CD4-positive, alpha-beta T cell (primary cell): ENCODE data around the gene ZNF500. TPM values are rescaled to one million over a fixed set of nuclear protein-coding genes. Genes with fewer than 3 reads are reported as not detected.

Experiments used
- ATAC-seq: fragments of 200-7000 bp; cut with Tn5 transposase; one replicate; pipeline ENCODE4 v1.10.0; 2022; ENCODE audit warnings: mild to moderate bottlenecking; ENCODE audit not compliant: poor library complexity
- CTCF ChIA-PET: fragments of 350-600 bp; sonication (Branson Sonifier 250); formaldehyde crosslinking; loops from one replicate; lab custom pipeline; 2021; ENCODE audit warnings: antibody characterized with exemption, inconsistent platforms; lab: Charles Lee
- POLR2A ChIA-PET: fragments of 350-600 bp; sonication (Branson Sonifier 250); formaldehyde crosslinking; loops from one replicate; lab custom pipeline; 2021; ENCODE audit warnings: antibody characterized with exemption, inconsistent platforms; lab: Charles Lee
- DNase-seq, 14 experiments: peaks; one replicate each; pipeline ENCODE4 v3.0.0-alpha.2; 2013 to 2020; ENCODE audit warnings: mixed read lengths in 2 of 14
- H3K27ac ChIP-seq, 2 donors: one replicate each; pipeline versions ENCODE4 v1.5.1 to v1.7.0; 2013; ENCODE audit warnings: low read length in 2 of 2, low read depth in 1 of 2, mild to moderate bottlenecking in 1 of 2
- H3K27me3 ChIP-seq, 2 experiments: 1 replicate in 1 of 2; 2 replicates in 1 of 2; pipeline versions ENCODE4 v1.6.1 to v1.7.0; 2013; ENCODE audit warnings: low read length in 2 of 2, control low read depth in 1 of 2, mild to moderate bottlenecking in 1 of 2, moderate library complexity in 1 of 2; ENCODE audit not compliant: insufficient read depth in 2 of 2, control insufficient read depth in 1 of 2
- H3K36me3 ChIP-seq: one replicate; pipeline ENCODE4 v1.6.1; 2013; ENCODE audit warnings: low read length, control low read depth; ENCODE audit not compliant: insufficient read depth
- H3K4me1 ChIP-seq: one replicate; pipeline ENCODE4 v1.6.1; 2013; ENCODE audit warnings: low read length, control low read depth; ENCODE audit not compliant: insufficient read depth
- H3K4me3 ChIP-seq: one replicate; pipeline ENCODE4 v1.5.1; 2013; ENCODE audit warnings: mild to moderate bottlenecking, low read length, moderate library complexity
- H3K9me3 ChIP-seq, 2 experiments: 1 replicate in 1 of 2; 2 replicates in 1 of 2; pipeline versions ENCODE4 v1.6.1 to v1.7.0; 2013; ENCODE audit warnings: low read length in 2 of 2, mild to moderate bottlenecking in 2 of 2, control low read depth in 1 of 2, moderate library complexity in 1 of 2; ENCODE audit not compliant: control insufficient read depth in 1 of 2, insufficient read depth in 1 of 2
- H3K27ac Mint-ChIP-seq: one replicate; pipeline ENCODE4 v1.8.0; 2020; ENCODE audit warnings: mixed read lengths
- H3K27me3 Mint-ChIP-seq: one replicate; pipeline ENCODE4 v1.8.0; 2021; ENCODE audit warnings: mixed read lengths
- H3K36me3 Mint-ChIP-seq: one replicate; pipeline ENCODE4 v1.8.0; 2021; ENCODE audit warnings: low read depth, mixed read lengths
- H3K4me1 Mint-ChIP-seq: one replicate; pipeline ENCODE4 v1.8.0; 2021; ENCODE audit warnings: low read depth, mixed read lengths
- H3K4me3 Mint-ChIP-seq: one replicate; pipeline ENCODE4 v1.8.0; 2020; ENCODE audit warnings: mild to moderate bottlenecking, mixed read lengths
- H3K9me3 Mint-ChIP-seq: one replicate; pipeline ENCODE4 v1.8.0; 2020; ENCODE audit warnings: mixed read lengths
- intact Hi-C, 2 experiments: fragments of 100-400 bp; cut with DNase I in 1 of 2; cut with micrococcal nuclease in 1 of 2; formaldehyde crosslinking; loops; one replicate each; pipeline versions ENCODE4 v1.15.1 to v1.9.0; 2023 to 2025; cut with DNase I, micrococcal nuclease
- total RNA-seq, 174 experiments: library from RNA in 2 of 174; stranded (reverse) in 2 of 174; gene quantifications; one replicate each; pipeline ENCODE4 v1.2.3 and lab custom pipeline; 2021 to 2026
- TF ChIP-seq, protein P1 (sequence below): fragments of 200-600 bp; IDR thresholded peaks from one replicate; pipeline ENCODE4 v1.8.0; 2022; ENCODE audit warnings: antibody characterized with exemption, mild to moderate bottlenecking

The ZNF500 gene
- total RNA-seq, 2 experiments from 2014 or later: 11.8 to 12.4 TPM

DNA sequence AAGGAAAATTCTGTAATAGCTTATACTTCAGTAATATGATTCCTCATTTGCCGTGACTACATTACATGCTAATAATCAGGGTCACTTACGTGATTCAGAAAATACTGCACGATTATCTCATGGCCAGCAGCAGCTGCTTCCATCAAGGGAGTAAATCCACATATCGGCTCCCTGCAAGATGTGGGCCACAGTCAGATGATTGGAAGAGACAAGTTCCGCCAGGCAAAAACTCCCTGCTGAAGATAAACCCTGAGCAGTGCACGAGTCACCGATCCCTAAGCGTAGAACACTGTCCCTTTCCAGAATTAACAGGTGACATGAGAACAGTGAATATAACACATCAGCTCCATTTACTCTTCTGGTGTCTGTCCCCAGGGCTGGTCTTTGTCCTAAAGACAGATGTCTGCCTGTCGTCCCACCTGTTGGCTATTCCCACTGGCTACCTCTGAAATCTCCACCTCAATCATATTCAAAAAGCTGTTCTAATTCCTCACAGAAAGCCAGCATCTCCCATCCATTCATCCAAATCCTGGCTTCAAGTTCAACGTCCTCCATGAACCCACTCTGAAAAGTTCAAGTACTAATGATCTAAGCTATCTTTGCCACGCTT lies 42.2 kb downstream of the ZNF500 start:
- no peaks in the 10 kb centered on the region for H3K27me3 ChIP-seq
- no peak overlapping the region for H3K4me3 ChIP-seq
- TF ChIP-seq, protein P1, sequence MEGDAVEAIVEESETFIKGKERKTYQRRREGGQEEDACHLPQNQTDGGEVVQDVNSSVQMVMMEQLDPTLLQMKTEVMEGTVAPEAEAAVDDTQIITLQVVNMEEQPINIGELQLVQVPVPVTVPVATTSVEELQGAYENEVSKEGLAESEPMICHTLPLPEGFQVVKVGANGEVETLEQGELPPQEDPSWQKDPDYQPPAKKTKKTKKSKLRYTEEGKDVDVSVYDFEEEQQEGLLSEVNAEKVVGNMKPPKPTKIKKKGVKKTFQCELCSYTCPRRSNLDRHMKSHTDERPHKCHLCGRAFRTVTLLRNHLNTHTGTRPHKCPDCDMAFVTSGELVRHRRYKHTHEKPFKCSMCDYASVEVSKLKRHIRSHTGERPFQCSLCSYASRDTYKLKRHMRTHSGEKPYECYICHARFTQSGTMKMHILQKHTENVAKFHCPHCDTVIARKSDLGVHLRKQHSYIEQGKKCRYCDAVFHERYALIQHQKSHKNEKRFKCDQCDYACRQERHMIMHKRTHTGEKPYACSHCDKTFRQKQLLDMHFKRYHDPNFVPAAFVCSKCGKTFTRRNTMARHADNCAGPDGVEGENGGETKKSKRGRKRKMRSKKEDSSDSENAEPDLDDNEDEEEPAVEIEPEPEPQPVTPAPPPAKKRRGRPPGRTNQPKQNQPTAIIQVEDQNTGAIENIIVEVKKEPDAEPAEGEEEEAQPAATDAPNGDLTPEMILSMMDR: no peak
- ChIA-PET CTCF (no interaction called here), POLR2A (interaction anchor here (1.2 kb wide), 1 partner anchor 9 kb away, joined by 3 read pairs; the partner anchor contains the start of genes ANKS3 and DNAAF8)
- no peaks in the 10 kb centered on the region for H3K27me3 Mint-ChIP-seq
- H3K27ac ChIP-seq: no peak overlapping the region
- no peaks in the 10 kb centered on the region for H3K9me3 Mint-ChIP-seq
- H3K27ac Mint-ChIP-seq: no peak overlapping the region
- no peaks in the 10 kb centered on the region for H3K9me3 ChIP-seq
- H3K36me3 Mint-ChIP-seq: peaks cover 50% of the 10 kb centered on the region
- no peak for ATAC-seq
- H3K4me1 ChIP-seq: no peaks in the 10 kb centered on the region
- H3K4me1 Mint-ChIP-seq: no peaks in the 10 kb centered on the region
- H3K36me3 ChIP-seq: peaks cover 47% of the 10 kb centered on the region
- no peak for DNase-seq
- intact Hi-C loops: no loop called here
- no peak overlapping the region for H3K4me3 Mint-ChIP-seq

DNA sequence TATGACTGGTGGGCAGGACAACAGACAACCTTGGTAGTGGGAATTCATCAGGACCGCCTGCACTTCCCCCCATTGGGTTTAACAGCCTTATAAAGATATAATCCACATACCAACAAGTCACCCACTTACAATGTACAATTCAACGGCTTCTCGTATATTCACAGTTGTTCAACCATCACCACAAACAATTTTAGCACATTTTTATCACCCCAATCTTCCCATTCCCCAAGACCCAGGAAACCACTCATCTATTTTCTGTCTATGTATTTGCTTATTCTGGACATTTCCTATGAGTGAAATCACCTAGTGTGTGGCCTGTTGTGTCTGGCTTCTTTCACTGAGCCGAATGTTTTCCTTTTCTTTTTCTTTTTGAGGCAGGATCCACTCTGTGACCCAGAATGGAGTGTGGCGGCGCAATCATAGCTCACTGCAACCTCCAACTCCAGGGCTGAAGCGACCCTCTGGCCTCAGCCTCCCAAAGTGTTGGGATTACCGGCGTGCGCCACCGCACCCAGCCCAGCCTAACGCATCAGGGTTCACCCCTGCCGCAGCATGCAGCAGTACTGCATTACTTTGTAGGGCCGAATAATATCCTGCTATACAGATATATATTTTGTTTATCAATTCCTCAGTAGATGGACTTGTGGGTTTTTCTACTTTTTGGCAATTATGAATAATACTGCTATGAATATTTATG lies 43.7 kb downstream of the ZNF500 start:
- Mint-ChIP-seq H3K4me1 (no peaks in the 10 kb centered on the region), H3K9me3 (no peaks in the 10 kb centered on the region), H3K27ac (no peak overlapping the region), H3K4me3 (no peak overlapping the region), H3K36me3 (peaks cover 48% of the 10 kb centered on the region), H3K27me3 (no peaks in the 10 kb centered on the region)
- DNase-seq: no peak
- Histone ChIP-seq H3K27ac (no peak overlapping the region), H3K4me1 (no peaks in the 10 kb centered on the region), H3K36me3 (peaks cover 34% of the 10 kb centered on the region), H3K4me3 (no peak overlapping the region), H3K27me3 (no peaks in the 10 kb centered on the region), H3K9me3 (no peaks in the 10 kb centered on the region)
- no peak for ATAC-seq
- TF ChIP-seq, protein P1: no peak
- ChIA-PET CTCF (no interaction called here), POLR2A (no interaction called here)
- intact Hi-C loops: no loop called here

DNA sequence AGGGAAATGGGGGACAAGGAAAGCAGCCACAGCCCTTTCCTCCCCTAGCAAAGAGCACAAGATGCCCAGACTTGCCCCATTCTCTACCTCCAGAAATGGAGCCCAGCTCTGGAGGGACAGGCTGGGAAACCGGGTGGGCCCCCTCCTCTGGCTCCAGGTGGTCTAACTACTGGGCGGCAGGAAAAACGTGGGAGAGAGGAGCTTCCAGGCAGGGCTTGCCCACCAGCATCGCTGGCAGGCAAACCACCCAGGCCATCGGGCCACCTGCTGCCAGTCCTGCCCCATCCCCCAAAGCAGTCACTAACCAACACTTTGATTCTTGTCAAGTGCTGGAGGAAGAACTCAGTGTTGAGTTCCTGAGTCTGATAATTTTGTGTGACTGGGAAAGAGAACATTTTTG lies 48.5 kb downstream of the ZNF500 start:
- no peak overlapping the region for H3K27ac Mint-ChIP-seq
- intact Hi-C loops: no loop called here
- DNase-seq (no peak), ATAC-seq (no peak)
- no peak overlapping the region for H3K4me3 Mint-ChIP-seq
- TF ChIP-seq, protein P1: no peak
- peaks cover 37% of the 10 kb centered on the region for H3K36me3 Mint-ChIP-seq
- no peak overlapping the region for H3K27ac ChIP-seq
- no peaks in the 10 kb centered on the region for H3K4me1 Mint-ChIP-seq
- H3K4me3 ChIP-seq: no peak overlapping the region
- no peaks in the 10 kb centered on the region for H3K27me3 ChIP-seq
- ChIA-PET POLR2A (no interaction called here), CTCF (no interaction called here)
- H3K27me3 Mint-ChIP-seq: no peaks in the 10 kb centered on the region
- H3K9me3 ChIP-seq: no peaks in the 10 kb centered on the region
- no peaks in the 10 kb centered on the region for H3K4me1 ChIP-seq
- H3K36me3 ChIP-seq: peaks cover 13% of the 10 kb centered on the region
- no peaks in the 10 kb centered on the region for H3K9me3 Mint-ChIP-seq
